Transverse colon (tissue), 4 donors: ENCODE results near the gene AGAP1. TPM values are rescaled to one million over a fixed set of nuclear protein-coding genes. Genes with fewer than 3 reads are reported as not detected.
A peak's percentile ranks its signal among the peaks of the same experiment; 100 is the strongest.

Experiments
- DNase-seq: peaks from one replicate; pipeline ENCODE4 v3.0.0-alpha.2; 2019
- H3K27ac ChIP-seq, 4 donors: fragments of 200-600 bp; sonication (generic); 2 replicates each; pipeline ENCODE4 v1.5.1; 2016 to 2018; ENCODE audit warnings: inconsistent platforms in 4 of 4
- H3K27me3 ChIP-seq: fragments of 200-600 bp; sonication (generic); 2 replicates; pipeline ENCODE4 v1.5.1; 2017; ENCODE audit warnings: inconsistent platforms
- H3K36me3 ChIP-seq, 4 donors: fragments of 200-600 bp; sonication (generic); 2 replicates each; pipeline ENCODE4 v1.5.1; 2017 to 2019; ENCODE audit warnings: inconsistent platforms in 4 of 4
- H3K4me1 ChIP-seq, 4 donors: fragments of 200-600 bp; sonication (generic); 2 replicates each; pipeline ENCODE4 v1.5.1; 2017 to 2020; ENCODE audit warnings: inconsistent platforms in 4 of 4
- H3K4me3 ChIP-seq, 4 donors: fragments of 200-600 bp; sonication (generic); 1 replicate in 1 of 4; 2 replicates in 3 of 4; pipeline versions ENCODE4 v1.5.1 to v1.6.1; 2017 to 2019; ENCODE audit warnings: inconsistent platforms in 4 of 4
- H3K9me3 ChIP-seq, 2 donors: fragments of 200-600 bp; sonication (generic); 2 replicates each; pipeline ENCODE4 v1.5.1; 2017 to 2019; ENCODE audit warnings: inconsistent platforms in 2 of 2
- CTCF ChIP-seq, 5 experiments: fragments of 200-600 bp in 3 of 5; fragments of 450-650 bp in 2 of 5; sonication (generic) in 3 of 5; IDR thresholded peaks; 1 replicate in 2 of 5; 2 replicates in 3 of 5; pipeline ENCODE4 v1.5.1; 2016 to 2017; ENCODE audit warnings: antibody characterized with exemption in 5 of 5, inconsistent platforms in 3 of 5, mild to moderate bottlenecking in 2 of 5, moderate library complexity in 1 of 5
- EP300 ChIP-seq: sonication (generic); formaldehyde crosslinking; IDR thresholded peaks from one replicate; pipeline ENCODE4 v1.6.1; 2017; ENCODE audit warnings: antibody characterized with exemption, low read depth
- POLR2A ChIP-seq: fragments of 450-650 bp; IDR thresholded peaks from one replicate; pipeline ENCODE4 v1.6.1; 2016; ENCODE audit warnings: antibody characterized with exemption, mild to moderate bottlenecking, moderate library complexity
- POLR2AphosphoS5 ChIP-seq, 3 donors: sonication (generic); formaldehyde crosslinking; IDR thresholded peaks; one replicate each; pipeline ENCODE4 v1.6.1; 2016; ENCODE audit warnings: antibody characterized with exemption in 3 of 3
- WGBS, 2 donors: methylation state at CpG; one replicate each; pipeline ENCODE4 v1.1.5; 2018; ENCODE audit warnings: low coverage in 1 of 2; 5-methylcytosine and 5-hydroxymethylcytosine counted together
- in situ Hi-C, 4 donors: fragments of 200-750 bp; cut with MboI; loops; one replicate each; pipeline versions ENCODE4 v1.15.0 to v1.15.1; 2017; ENCODE audit warnings: low sequenced_read_pairs in 3 of 4, low pct_ligation_motif_present in 1 of 4, low pct_unique_long_range_greater_than_20kb in 1 of 4
- intact Hi-C: fragments of 100-400 bp; cut with DNase I; formaldehyde crosslinking; loops from one replicate; pipeline ENCODE4 v1.15.1; 2023; ENCODE audit warnings: low total_unique reads
- total RNA-seq, 4 donors: library from RNA; depleted of rRNA; stranded (reverse); fragments of >200 nt; gene quantifications; one replicate each; pipeline ENCODE4 v1.1.0, GENCODE V29; 2016

AGAP1 gene
- total RNA-seq, 4 donors from 2014 or later = 56.1 to 96.9 (median 71.2) TPM

- TF ChIP-seq EP300 (no peak), POLR2AphosphoS5 (IDR thresholded peaks at IDR 0.05) (no peak), CTCF (IDR thresholded peaks at IDR 0.05) (no peak), POLR2A (no peak)
- Histone ChIP-seq H3K9me3 (peaks cover 0 to 7% of the 10 kb centered on the region in 2 donors), H3K27me3 (no peaks in the 10 kb centered on the region), H3K4me3 (no peak overlapping the region), H3K36me3 (no peaks in the 10 kb centered on the region), H3K27ac (no peak overlapping the region), H3K4me1 (peaks cover 8 to 12% (median 10%) of the 10 kb centered on the region in 4 donors)
- intact Hi-C loops = no loop called here
- WGBS, 2 donors = 86% methylated on average over 5 of the region's 5 CpGs; no CpG with 5 or more reads in 1 of the 2 donors
- in situ Hi-C loops = no loop called here
- no peak for DNase-seq
Observed at GRCh38 chr2:235567842-235568241, 74.0 kb downstream of the AGAP1 start.

GRCh38 chr2:235568431-235568830 is 74.6 kb downstream of the AGAP1 start:
- no peaks in the 10 kb centered on the region for H3K36me3 ChIP-seq
- intact Hi-C loops = no loop called here
- 72 to 83% methylated on average over 7 to 9 of the region's 9 CpGs for WGBS, 2 donors

GRCh38 chr2:235569837-235570236 is 76.0 kb downstream of the AGAP1 start:
- Histone ChIP-seq H3K27me3 (no peaks in the 10 kb centered on the region), H3K4me1 (peaks cover 0 to 7% (median 3%) of the 10 kb centered on the region in 4 donors), H3K27ac (peak overlapping the region in 2 of 4 donors; percentile 20 to 21), H3K36me3 (no peaks in the 10 kb centered on the region), H3K4me3 (no peak overlapping the region), H3K9me3 (peaks cover 0 to 7% of the 10 kb centered on the region in 2 donors)
- TF ChIP-seq POLR2A (no peak), POLR2AphosphoS5 (IDR thresholded peaks at IDR 0.05) (no peak), EP300 (no peak), CTCF (IDR thresholded peaks at IDR 0.05) (no peak)
- intact Hi-C loops = no loop called here
- DNase-seq = no peak
- in situ Hi-C loops = no loop called here
- 56 to 69% methylated on average over 6 to 7 of the region's 7 CpGs for WGBS, 2 donors

More at GRCh38 chr2:235568431-235568830, 74.6 kb downstream of the AGAP1 start:
- H3K4me3 ChIP-seq = no peak overlapping the region
- H3K27ac ChIP-seq = no peak overlapping the region
- TF ChIP-seq POLR2A = no peak
- no peak for TF ChIP-seq EP300
- no peak for TF ChIP-seq POLR2AphosphoS5 (IDR thresholded peaks at IDR 0.05)
- TF ChIP-seq CTCF (IDR thresholded peaks at IDR 0.05) = no peak
- no peak for DNase-seq
- H3K9me3 ChIP-seq = peaks cover 0 to 7% of the 10 kb centered on the region in 2 donors
- peaks cover 2 to 6% (median 5%) of the 10 kb centered on the region in 4 donors for H3K4me1 ChIP-seq
- in situ Hi-C loops = no loop called here
- H3K27me3 ChIP-seq = no peaks in the 10 kb centered on the region

- Histone ChIP-seq H3K27ac (peak overlapping the region in 2 of 4 donors; percentile 20 to 21), H3K4me3 (no peak overlapping the region), H3K4me1 (peaks cover 0 to 7% (median 3%) of the 10 kb centered on the region in 4 donors), H3K27me3 (no peaks in the 10 kb centered on the region), H3K36me3 (no peaks in the 10 kb centered on the region), H3K9me3 (peaks cover 0 to 7% of the 10 kb centered on the region in 2 donors)
- WGBS, 2 donors = 65 to 67% methylated on average over 4 of the region's 4 CpGs
- no peak for DNase-seq
- in situ Hi-C loops (no loop called here), intact Hi-C loops (no loop called here)
- TF ChIP-seq EP300 (no peak), CTCF (IDR thresholded peaks at IDR 0.05) (no peak), POLR2AphosphoS5 (IDR thresholded peaks at IDR 0.05) (no peak), POLR2A (no peak)
Observed at GRCh38 chr2:235570256-235570655, 76.4 kb downstream of the AGAP1 start.
